Activated naive CD4-positive, alpha-beta T cell treated with anti-CD3 and anti-CD28 coated beads, Interleukin-2, amount 50 U/mL, for 72 hours (primary cell): Measurements from ENCODE around the gene COX6B1. TPM values are rescaled to one million over a fixed set of nuclear protein-coding genes. Genes with fewer than 3 reads are reported as not detected.
"Not testable (repeated sequence)": the region's sequence is repeated elsewhere in the genome, so short reads cannot be mapped to it uniquely, and the experiment has no call there.

ENCODE experiments used
- ATAC-seq, 2 donors: fragments of 150-1000 bp; cut with Tn5 transposase; 2 replicates each; pipeline ENCODE4 v1.10.0; 2021; ENCODE audit warnings: mild to moderate bottlenecking in 2 of 2, moderate library complexity in 2 of 2
- DNase-seq, 2 donors: peaks; one replicate each; pipeline ENCODE4 v3.0.0; 2021 to 2022; ENCODE audit warnings: low spot score in 2 of 2
- H3K27ac Mint-ChIP-seq, 2 donors: one replicate each; pipeline ENCODE4 v1.8.0; 2022; ENCODE audit warnings: mild to moderate bottlenecking in 2 of 2, mixed read lengths in 2 of 2
- H3K36me3 Mint-ChIP-seq, 2 donors: one replicate each; pipeline ENCODE4 v1.8.0; 2022; ENCODE audit warnings: mixed read lengths in 2 of 2
- H3K9me3 Mint-ChIP-seq, 2 donors: one replicate each; pipeline ENCODE4 v1.8.0; 2022; ENCODE audit warnings: mixed read lengths in 2 of 2
- total RNA-seq, 2 donors: library from RNA; stranded (reverse); gene quantifications; one replicate each; pipeline ENCODE4 v1.2.3, GENCODE V29; 2022

COX6B1 gene, protein sequence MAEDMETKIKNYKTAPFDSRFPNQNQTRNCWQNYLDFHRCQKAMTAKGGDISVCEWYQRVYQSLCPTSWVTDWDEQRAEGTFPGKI
- 100 to 1,000 TPM; 445 to 472 TPM for total RNA-seq

DNA sequence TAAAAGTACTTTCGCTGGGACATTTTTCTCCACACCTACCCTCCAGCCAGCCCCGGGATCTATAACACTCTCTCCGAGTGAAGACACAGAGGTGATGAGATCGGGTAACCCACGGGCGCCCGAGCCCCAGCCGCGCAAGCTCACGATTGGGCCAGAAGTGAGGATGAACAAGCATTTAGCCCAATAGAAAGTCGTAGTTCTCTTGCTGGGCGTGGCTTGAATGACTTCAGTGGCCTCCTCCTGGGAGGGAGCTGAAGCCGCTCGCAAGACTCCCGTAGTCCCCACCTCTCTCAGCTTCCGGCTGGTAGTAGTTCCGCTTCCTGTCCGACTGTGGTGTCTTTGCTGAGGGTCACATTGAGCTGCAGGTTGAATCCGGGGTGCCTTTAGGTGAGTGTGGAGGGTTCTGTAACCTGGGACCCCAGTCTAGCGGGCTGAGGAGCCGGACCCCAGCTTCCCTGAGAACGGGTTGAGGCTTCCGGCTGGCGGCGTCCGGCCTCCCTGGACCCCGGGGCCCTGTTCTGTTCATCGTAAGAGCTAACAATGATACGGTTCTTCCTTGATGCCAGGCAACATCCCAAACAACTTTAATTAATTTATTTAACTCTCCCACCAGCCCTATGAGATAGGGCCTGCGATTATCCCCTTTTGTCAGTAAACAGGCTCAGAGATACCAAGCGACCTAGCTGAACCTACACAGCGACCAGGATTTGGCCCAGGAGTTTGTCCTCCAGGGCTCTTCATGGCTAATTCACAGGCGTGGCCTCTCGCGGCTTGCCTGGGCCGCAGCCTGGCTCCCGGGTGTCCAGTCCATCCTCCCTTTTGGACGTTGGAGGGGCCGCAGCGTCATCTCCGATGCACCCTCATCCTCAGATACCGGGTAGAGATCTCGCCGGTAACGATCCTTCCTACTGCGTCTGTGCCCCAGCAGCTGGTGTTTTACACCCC is at the start of gene COX6B1:
COX6B1 (plus strand) TSS at position 307 of the 945 bp plus-strand sequence. CDS start 2,921 bp downstream, outside the sequence.
- Mint-ChIP-seq H3K27ac (peak within 1 kb of the TSS; percentile 94 to 99), H3K9me3 (no peaks in the 10 kb centered on the region), H3K36me3 (peaks cover 10 to 11% of the 10 kb centered on the region in 2 donors)
- ATAC-seq = peak; percentile 72 to 75
- peak; percentile 89 to 94 for DNase-seq

DNA sequence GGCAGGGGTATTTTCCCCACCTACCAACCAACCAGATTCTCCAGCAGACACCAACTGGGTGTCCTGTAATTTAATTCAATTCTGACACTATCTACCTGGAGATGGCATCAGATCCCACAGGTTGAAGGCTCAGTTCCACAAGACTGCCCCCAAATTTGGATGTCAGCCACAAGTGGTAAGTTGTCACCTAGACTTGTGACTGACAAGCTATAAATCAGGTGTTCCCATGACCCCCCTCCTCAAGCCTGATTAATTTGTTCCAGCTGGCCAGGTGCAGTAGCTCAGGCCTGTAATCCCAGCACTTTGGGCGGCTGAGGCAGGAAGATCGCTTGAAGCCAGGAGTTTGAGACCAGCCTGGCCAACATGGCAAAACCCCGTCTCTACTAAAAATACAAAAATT is 46.2 kb upstream of the COX6B1 start:
- Mint-ChIP-seq H3K27ac (no peak overlapping the region), H3K9me3 (no peaks in the 10 kb centered on the region), H3K36me3 (peaks cover 0 to 3% of the 10 kb centered on the region in 2 donors)
- ATAC-seq = no peak
- no peak for DNase-seq

DNA sequence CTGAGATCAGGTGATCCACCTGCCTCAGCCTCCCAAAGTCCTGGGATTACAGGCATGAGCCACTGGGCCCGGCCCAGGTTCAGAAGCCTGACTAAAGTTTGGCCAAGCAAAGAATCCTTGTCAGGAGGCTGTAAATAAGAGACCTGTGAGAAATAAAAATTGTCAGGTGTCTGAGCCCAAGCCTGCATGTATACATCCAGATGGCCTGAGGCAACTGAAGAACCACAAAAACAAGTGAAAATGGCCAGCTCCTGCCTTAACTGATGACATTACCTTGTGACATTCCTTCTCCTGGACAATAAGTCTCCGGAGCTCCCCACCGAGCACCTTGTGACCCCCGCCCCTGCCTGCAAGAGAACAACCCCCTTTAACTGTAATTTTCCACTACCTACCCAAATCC is 43.7 kb upstream of the COX6B1 start:
- H3K27ac Mint-ChIP-seq, ATAC-seq, DNase-seq: not testable (repeated sequence)
- peaks cover 0 to 12% of the 10 kb centered on the region in 2 donors for H3K9me3 Mint-ChIP-seq
- peaks cover 8 to 22% of the 10 kb centered on the region in 2 donors for H3K36me3 Mint-ChIP-seq

DNA sequence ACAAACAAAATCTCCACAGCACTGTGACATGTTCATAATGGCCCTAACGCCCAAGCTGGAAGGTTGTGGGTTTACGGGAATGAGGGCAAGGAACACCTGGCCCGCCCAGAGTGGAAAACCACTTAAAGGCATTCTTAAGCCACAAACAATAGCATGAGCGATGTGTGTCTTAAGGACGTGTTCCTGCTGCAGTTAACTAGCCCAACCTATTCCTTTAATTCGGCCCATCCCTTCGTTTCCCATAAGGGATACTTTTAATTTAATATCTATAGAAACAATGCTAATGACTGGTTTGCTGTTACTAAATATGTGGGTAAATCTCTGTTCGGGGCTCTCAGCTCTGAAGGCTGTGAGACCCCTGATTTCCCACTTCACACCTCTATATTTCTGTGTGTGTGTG is 41.0 kb upstream of the COX6B1 start:
- not testable (repeated sequence) for DNase-seq, ATAC-seq, H3K27ac Mint-ChIP-seq
- Mint-ChIP-seq H3K36me3 (peaks cover 8 to 22% of the 10 kb centered on the region in 2 donors), H3K9me3 (peaks cover 0 to 12% of the 10 kb centered on the region in 2 donors)

DNA sequence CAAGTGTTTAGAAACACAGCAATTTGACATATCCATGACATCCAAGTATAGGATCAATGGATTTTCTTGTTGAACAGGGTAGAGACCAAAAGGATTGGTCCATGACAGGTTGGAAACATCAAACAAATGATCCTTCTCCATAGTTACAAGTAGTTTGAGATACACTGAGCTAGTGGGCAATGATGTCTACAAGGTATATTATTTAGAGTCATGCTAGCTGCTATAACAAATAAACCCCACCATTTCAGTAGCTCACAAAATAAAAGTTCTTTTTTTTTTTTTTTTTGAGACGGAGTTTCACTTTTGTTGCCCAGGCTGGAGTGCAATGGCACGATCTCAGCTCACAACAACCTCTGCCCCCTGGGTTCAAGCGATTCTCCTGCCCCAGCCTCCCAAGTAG is 40.5 kb upstream of the COX6B1 start:
- Mint-ChIP-seq H3K9me3 (peaks cover 0 to 12% of the 10 kb centered on the region in 2 donors), H3K36me3 (peaks cover 8 to 22% of the 10 kb centered on the region in 2 donors), H3K27ac (no peak overlapping the region)
- ATAC-seq = no peak
- DNase-seq = no peak

DNA sequence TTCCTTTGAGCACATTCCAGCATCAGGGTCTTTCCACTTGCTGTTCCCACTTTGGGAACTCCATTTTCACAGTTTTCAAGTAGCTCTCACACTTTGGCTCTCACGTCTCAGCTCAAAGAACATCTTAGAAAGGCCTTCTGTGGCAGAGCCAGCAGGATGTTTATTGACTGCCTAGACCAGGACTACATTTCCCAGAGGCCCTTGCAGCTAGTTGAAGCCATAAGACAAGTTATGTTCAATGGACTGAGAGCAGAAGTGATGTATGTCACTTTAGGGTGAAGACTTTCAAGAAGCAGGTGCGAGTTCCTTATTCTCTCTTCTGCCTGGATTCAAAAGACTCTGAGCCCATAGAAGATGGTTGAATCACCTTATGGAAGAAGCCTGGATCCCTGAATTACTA is 39.9 kb upstream of the COX6B1 start:
- Mint-ChIP-seq H3K27ac (peak overlapping the region in 1 of 2 donors; percentile 85), H3K36me3 (peaks cover 8 to 22% of the 10 kb centered on the region in 2 donors), H3K9me3 (peaks cover 0 to 12% of the 10 kb centered on the region in 2 donors)
- ATAC-seq = no peak
- no peak for DNase-seq

DNA sequence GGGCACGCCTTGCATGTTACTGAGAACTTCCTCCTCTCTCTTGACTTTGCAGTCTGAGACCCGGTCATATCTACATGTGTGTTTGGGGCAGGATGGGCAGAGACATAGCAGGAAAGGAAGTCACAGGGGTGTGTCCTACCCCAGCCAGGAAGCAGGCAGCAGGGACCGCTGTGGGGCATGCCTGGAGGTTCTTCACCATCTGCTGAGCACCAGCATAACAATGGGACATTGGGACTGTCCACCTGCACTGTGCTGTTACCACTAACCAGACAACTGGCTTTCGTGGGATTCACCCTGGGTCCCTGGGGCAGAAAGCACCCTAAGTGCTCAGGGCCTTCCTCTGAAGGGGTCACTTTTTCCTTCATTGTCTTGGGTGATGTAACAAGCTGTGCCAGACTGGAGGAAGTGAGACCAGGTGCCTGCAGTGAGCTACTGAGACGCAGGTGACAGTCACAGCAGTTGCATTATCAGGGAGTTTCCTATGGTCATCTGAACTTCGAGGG is 38.2 kb upstream of the COX6B1 start:
- Mint-ChIP-seq H3K9me3 (peaks cover 0 to 12% of the 10 kb centered on the region in 2 donors), H3K27ac (peak overlapping the region in 1 of 2 donors; percentile 85), H3K36me3 (peaks cover 9 to 22% of the 10 kb centered on the region in 2 donors)
- ATAC-seq (peak in 1 of 2 donors; percentile 53), DNase-seq (no peak)

DNA sequence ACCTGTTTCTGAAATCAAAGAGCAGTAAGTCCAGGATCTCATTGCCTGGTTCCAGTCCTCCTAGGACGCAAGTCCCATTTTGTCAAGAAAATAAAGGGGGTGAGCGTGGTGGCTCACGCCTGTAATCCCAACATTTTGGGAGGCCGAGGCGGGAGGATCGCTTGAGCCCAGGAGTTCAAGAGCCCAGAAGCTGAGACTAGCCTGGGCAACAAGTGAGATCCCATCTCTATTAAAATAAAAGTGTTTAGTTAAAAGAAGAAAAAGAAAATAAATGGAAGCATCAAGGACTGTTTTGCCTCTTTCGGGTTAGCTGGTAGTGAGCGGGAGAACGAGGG is 35.9 kb upstream of the COX6B1 start:
- H3K36me3 Mint-ChIP-seq = peaks cover 16 to 17% of the 10 kb centered on the region in 2 donors
- H3K27ac Mint-ChIP-seq = peak overlapping the region; percentile 92 to 96
- peaks cover 0 to 12% of the 10 kb centered on the region in 2 donors for H3K9me3 Mint-ChIP-seq
- DNase-seq = no peak
- no peak for ATAC-seq

DNA sequence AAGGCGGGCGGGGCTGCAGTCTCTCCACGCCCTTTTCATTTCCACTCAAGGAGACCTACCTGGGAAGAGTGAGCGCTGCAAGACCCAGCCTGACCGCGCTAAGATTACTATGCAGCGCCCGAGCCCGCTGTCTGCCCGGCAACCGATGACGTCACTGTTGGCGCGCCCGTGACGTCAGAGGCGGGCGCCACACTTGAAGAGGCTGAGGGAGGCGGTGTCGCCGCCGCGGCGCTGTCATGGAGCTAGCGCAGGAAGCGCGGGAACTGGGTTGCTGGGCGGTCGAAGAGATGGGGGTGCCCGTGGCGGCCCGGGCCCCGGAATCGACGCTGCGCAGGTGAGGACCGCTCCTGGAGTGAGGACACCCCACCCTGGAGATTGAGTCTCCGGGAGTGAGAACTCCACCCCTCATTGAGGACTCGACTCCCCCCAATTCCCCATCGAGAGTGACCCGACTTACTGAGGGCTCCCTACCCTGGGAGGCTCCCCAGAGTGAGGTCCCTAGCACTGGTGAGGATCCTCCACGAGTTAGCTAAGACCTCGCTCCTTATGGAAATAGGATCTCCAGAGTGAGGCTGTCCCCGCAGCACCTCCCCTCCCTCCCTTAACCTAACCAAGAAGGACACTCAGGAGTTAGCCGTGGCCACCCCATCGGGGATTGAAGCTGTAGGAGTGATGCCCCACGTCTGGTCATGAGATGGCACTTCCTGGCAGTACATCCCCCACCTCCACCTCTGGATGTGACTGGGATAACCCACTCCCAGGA is 35.4 kb upstream of the COX6B1 start, which contains the start of gene HAUS5:
HAUS5 (plus strand) TSS at position 177 of the 763 bp plus-strand sequence; CDS start at position 237, 60 bp downstream.
- H3K9me3 Mint-ChIP-seq = peaks cover 0 to 7% of the 10 kb centered on the region in 2 donors
- ATAC-seq (peak; percentile 95 to 98), DNase-seq (peak; percentile 94 to 99)
- H3K36me3 Mint-ChIP-seq = peaks cover 11 to 16% of the 10 kb centered on the region in 2 donors
- peak within 1 kb of the TSS; percentile 92 to 96 for H3K27ac Mint-ChIP-seq

DNA sequence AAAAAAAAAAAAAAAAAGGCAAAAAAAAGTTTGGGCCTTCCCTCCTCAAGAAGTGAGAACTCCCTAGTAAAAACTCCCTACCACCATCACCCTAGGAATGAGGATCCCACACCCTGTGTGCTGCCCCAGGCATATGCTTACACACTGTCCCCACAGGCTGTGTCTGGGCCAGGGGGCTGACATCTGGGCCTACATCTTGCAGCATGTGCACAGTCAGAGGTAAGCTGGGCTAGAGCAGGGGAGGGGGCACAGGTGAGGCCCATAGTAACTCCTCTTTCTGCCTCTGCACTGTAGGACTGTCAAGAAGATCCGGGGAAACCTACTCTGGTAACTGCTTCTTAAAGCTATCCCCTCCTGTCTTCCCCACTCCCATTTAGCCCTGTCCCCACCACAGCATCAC is 34.5 kb upstream of the COX6B1 start:
- Mint-ChIP-seq H3K9me3 (peaks cover 0 to 2% of the 10 kb centered on the region in 2 donors), H3K36me3 (peaks cover 3 to 10% of the 10 kb centered on the region in 2 donors), H3K27ac (peak overlapping the region; percentile 87 to 92)
- DNase-seq (no peak), ATAC-seq (no peak)

DNA sequence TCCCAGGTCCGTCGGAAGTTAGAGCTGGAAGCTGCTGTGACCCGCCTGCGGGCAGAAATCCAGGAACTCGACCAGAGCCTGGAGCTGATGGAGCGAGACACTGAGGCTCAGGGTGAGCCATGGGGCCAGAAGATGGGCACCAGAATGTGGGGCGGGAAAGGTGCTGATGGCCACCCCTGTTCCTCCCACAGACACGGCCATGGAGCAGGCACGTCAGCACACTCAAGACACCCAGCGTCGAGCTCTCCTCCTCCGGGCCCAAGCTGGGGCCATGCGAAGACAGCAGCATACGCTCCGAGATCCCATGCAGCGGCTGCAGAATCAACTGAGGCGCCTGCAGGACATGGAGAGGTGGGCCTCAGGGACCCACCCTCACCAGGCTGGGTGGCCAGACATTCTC is 33.1 kb upstream of the COX6B1 start:
- ATAC-seq (no peak), DNase-seq (no peak)
- Mint-ChIP-seq H3K27ac (peak overlapping the region in 1 of 2 donors; percentile 73), H3K9me3 (no peaks in the 10 kb centered on the region), H3K36me3 (peaks cover 0 to 8% of the 10 kb centered on the region in 2 donors)

DNA sequence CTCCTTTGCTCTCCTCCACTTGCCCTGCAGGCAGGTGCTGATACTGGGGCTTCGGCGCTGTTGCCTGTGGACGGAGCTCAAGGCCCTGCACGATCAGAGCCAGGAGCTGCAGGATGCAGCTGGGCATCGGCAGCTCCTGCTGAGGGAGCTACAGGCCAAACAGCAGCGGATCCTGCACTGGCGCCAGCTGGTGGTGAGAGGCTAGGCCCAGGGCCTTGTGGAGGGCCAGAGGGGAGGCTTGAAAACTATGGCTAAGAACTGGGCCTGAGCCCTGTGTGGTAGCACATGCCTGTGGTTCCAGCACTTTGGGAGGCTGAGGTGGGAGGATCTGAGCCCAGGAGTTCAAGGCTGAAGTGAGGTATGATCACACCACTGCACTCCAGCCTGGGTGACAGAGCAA is 29.3 kb upstream of the COX6B1 start:
- Mint-ChIP-seq H3K27ac (no peak overlapping the region), H3K36me3 (peaks cover 10 to 13% of the 10 kb centered on the region in 2 donors), H3K9me3 (no peaks in the 10 kb centered on the region)
- DNase-seq (no peak), ATAC-seq (no peak)

DNA sequence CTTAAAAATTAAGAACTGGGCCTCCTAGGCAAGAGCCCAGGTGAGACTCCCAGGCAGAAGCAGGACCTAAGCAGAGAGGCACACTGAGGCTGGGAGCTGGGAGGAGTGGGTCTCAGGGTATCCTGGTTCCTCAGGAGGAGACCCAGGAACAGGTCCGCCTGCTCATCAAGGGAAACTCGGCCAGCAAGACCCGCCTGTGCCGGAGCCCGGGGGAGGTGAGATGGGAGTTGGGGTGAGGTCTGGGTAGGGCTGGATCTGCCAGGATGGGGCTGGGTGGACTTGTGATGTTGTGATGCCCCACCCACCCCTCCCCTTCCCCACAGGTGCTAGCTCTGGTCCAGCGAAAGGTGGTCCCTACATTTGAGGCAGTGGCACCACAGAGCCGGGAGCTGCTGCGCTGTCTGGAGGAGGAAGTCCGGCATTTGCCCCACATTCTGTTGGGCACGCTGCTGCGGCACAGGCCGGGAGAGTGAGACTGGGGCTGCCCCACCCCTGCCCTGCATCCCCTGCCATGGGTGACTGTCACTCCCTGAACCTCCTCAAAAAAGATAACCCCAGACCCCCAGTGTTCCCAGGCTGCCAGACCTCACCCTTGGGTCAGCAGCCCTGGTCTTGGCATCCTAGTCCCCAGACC is 28.7 kb upstream of the COX6B1 start:
- Mint-ChIP-seq H3K9me3 (no peaks in the 10 kb centered on the region), H3K36me3 (peaks cover 10 to 13% of the 10 kb centered on the region in 2 donors), H3K27ac (no peak overlapping the region)
- no peak for DNase-seq
- no peak for ATAC-seq

DNA sequence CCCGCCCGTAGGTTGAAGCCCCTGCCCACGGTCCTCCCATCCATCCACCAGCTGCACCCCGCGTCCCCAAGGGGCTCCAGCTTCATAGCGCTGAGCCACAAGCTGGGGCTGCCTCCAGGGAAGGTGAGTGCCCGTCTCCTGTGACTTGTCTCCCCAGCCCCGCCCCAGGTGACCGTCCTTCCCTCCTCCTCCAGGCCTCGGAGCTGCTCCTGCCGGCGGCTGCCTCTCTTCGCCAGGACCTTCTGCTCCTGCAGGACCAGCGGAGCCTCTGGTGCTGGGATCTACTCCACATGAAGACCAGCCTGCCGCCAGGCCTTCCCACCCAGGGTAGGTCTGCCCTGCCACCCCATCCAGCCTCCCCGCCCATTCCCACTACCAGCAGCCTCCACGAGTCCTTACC is 28.1 kb upstream of the COX6B1 start:
- peaks cover 10 to 11% of the 10 kb centered on the region in 2 donors for H3K36me3 Mint-ChIP-seq
- H3K27ac Mint-ChIP-seq = peak overlapping the region in 1 of 2 donors; percentile 37
- ATAC-seq (no peak), DNase-seq (no peak)
- H3K9me3 Mint-ChIP-seq = no peaks in the 10 kb centered on the region

DNA sequence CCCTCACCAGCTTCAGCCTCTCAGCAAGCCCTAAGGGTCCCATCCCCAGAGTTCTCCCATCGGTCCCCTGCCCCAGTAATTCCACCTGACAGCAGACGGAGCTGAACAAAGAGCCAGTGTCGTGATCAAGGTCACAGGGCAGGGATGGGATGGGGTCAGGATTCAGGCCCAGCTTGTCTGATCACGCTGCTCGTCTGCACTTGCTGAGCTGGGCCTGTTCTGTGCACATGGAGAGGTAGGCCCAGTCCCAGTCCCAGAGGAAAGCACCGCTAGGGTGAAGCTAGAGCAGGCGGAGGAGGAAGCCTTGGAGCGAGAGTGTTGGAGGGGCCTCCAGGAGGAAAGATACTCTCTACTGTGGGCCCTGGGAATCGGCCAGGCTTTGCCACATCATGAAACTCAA is 26.4 kb upstream of the COX6B1 start:
- H3K9me3 Mint-ChIP-seq = no peaks in the 10 kb centered on the region
- H3K36me3 Mint-ChIP-seq = peaks cover 5 to 16% of the 10 kb centered on the region in 2 donors
- no peak for ATAC-seq

DNA sequence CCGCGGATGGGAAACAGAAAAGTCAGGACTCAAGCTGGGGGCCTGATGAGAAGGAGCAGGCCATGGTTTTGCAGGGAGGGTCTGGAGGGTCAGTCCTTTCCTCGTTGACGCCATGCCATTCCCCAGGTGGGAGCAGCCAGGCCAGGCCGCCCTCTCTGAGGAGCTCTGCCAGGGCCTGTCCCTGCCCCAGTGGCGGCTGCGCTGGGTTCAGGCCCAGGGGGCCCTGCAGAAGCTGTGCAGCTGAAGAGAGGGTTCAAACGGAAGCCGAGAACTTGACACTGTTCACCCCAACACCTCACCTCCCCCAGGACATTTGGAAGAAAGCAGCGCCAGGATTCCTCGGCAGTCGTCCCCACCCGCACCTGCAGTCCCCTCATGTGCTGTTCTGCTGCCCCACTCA is 25.4 kb upstream of the COX6B1 start:
- DNase-seq (no peak), ATAC-seq (no peak)
- Mint-ChIP-seq H3K27ac (peak overlapping the region; percentile 54 to 82), H3K9me3 (no peaks in the 10 kb centered on the region), H3K36me3 (peaks cover 5 to 16% of the 10 kb centered on the region in 2 donors)

More for the DNA sequence above, 26.4 kb upstream of the COX6B1 start:
- DNase-seq = no peak
- peak overlapping the region in 1 of 2 donors; percentile 54 for H3K27ac Mint-ChIP-seq
